Gastrocnemius medialis (tissue), 4 donors: ENCODE data around the gene HDDC2. TPM values are rescaled to one million over a fixed set of nuclear protein-coding genes. Genes with fewer than 3 reads are reported as not detected.
A peak's percentile ranks its signal among the peaks of the same experiment; 100 is the strongest.

Experiments used
- ATAC-seq, 2 donors: fragments of 150-250 bp; one replicate each; pipeline ENCODE4 v1.9.1; 2016
- DNase-seq, 2 donors: peaks; one replicate each; pipeline ENCODE4 v3.0.0-alpha.2; 2019
- H3K27ac ChIP-seq, 4 donors: fragments of 200-600 bp; sonication (generic); 1 replicate in 1 of 4; 2 replicates in 3 of 4; pipeline ENCODE4 v1.5.1; 2016 to 2018; ENCODE audit warnings: mild to moderate bottlenecking in 2 of 4, moderate library complexity in 1 of 4
- H3K27me3 ChIP-seq, 3 donors: fragments of 200-600 bp; sonication (generic) in 2 of 3; 1 replicate in 1 of 3; 2 replicates in 2 of 3; pipeline versions ENCODE4 v1.5.1 to v1.6.0; 2016 to 2019; ENCODE audit warnings: mild to moderate bottlenecking in 1 of 3, moderate library complexity in 1 of 3
- H3K36me3 ChIP-seq, 2 donors: fragments of 200-600 bp; sonication (generic) in 1 of 2; one replicate each; pipeline ENCODE4 v1.5.1; 2017 to 2018
- H3K4me1 ChIP-seq, 2 donors: fragments of 200-600 bp; sonication (generic) in 1 of 2; one replicate each; pipeline ENCODE4 v1.5.1; 2016 to 2017; ENCODE audit warnings: mild to moderate bottlenecking in 2 of 2
- H3K4me3 ChIP-seq, 4 donors: fragments of 200-600 bp; sonication (generic) in 3 of 4; 1 replicate in 1 of 4; 2 replicates in 3 of 4; pipeline ENCODE4 v1.5.1; 2016 to 2019; ENCODE audit warnings: mild to moderate bottlenecking in 2 of 4
- H3K9me3 ChIP-seq, 3 donors: fragments of 200-600 bp; sonication (generic) in 2 of 3; 1 replicate in 1 of 3; 2 replicates in 2 of 3; pipeline ENCODE4 v1.5.1; 2016 to 2019
- CTCF ChIP-seq, 5 experiments: fragments of 450-650 bp in 3 of 5; fragments of 200-600 bp in 2 of 5; sonication (generic) in 2 of 5; IDR thresholded peaks in 4 of 5; conservative IDR thresholded peaks in 1 of 5; 1 replicate in 4 of 5; 2 replicates in 1 of 5; pipeline ENCODE4 v1.5.1; 2016 to 2019; ENCODE audit warnings: antibody characterized with exemption in 5 of 5, mild to moderate bottlenecking in 3 of 5, moderate library complexity in 3 of 5
- POLR2A ChIP-seq, 2 donors: fragments of 450-650 bp; IDR thresholded peaks; one replicate each; pipeline ENCODE4 v1.6.1; 2017; ENCODE audit warnings: antibody characterized with exemption in 2 of 2, mild to moderate bottlenecking in 2 of 2, moderate library complexity in 2 of 2
- in situ Hi-C, 4 donors: fragments of 200-750 bp; cut with MboI; loops; one replicate each; pipeline versions ENCODE4 v1.15.0 to v1.8.0; 2017; ENCODE audit warnings: low sequenced_read_pairs in 4 of 4
- intact Hi-C: fragments of 100-400 bp; cut with DNase I; formaldehyde crosslinking; loops from one replicate; pipeline ENCODE4 v1.15.1; 2023; ENCODE audit warnings: low total_unique reads
- total RNA-seq, 4 donors: library from RNA; depleted of rRNA; stranded (reverse); fragments of >200 nt; gene quantifications; one replicate each; pipeline versions ENCODE4 v1.1.0 to v1.2.3, GENCODE V29; 2016

HDDC2 gene
- total RNA-seq, 4 donors from 2014 or later = 54.9 to 88.3 (median 77.7) TPM

- no peak for DNase-seq
- H3K4me3 ChIP-seq = no peak overlapping the region
- intact Hi-C loops (no loop called here), in situ Hi-C loops (no loop called here)
- no peaks in the 10 kb centered on the region for H3K27me3 ChIP-seq
- H3K27ac ChIP-seq = peak overlapping the region in 1 of 4 donors; percentile 6
- H3K9me3 ChIP-seq = no peaks in the 10 kb centered on the region
- ATAC-seq = no peak
- no peak for TF ChIP-seq POLR2A (IDR thresholded peaks at IDR 0.05)
- TF ChIP-seq CTCF (IDR thresholded peaks at IDR 0.05 in 4 of 5, conservative IDR thresholded peaks at IDR 0.05 in 1 of 5) = no peak
- H3K4me1 ChIP-seq = peaks cover 60 to 63% of the 10 kb centered on the region in 2 donors
- no peaks in the 10 kb centered on the region for H3K36me3 ChIP-seq
Observed at GRCh38 chr6:125227244-125227643, 74.5 kb downstream of the HDDC2 start.

Other genes with a start within 250 kb of the HDDC2 start
- gene TPD52L1, start 148.2 kb downstream of the HDDC2 start, total RNA-seq = 100 to 1,000 TPM in 3 of 4 donors, 10 to 100 TPM in 1; 47.6 to 152 (median 123) TPM